Measurements from ENCODE around the gene PCDH12.

PCDH12 gene

DNA sequence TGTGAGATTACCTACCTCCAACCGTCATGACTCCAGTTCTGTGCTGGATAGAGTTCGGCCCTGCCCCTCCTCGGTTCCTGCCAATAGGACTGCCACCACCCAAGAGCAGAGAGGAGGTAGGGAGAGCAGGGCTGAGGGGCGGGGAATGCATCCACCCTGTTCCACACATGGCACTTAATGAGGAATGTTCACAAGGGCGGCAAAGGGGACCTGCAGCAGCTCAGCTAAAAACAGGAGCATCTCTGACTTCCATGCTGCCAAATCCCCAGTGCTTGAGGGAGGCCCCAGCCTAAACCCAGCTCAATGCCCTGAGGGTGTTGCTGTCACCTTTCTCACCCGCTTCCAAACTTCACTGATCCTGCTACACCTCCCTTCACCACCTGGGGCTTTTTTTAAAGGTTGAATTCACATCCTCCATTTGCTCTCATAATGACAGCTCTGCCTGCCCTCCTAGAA, 42.1 kb downstream of the PCDH12 start:
- FAIRE-seq: peak; percentile 84
- DNase-seq (ENCODE audit: insufficient read length): no peak
- TF ChIP-seq TAF1 (IDR thresholded peaks at IDR 0.05; ENCODE audit: borderline replicate concordance, low read depth, low read length) (no peak), POLR2A (IDR thresholded peaks at IDR 0.05; ENCODE audit: low read depth, low read length) (no peak), POLR2AphosphoS5 (IDR thresholded peaks at IDR 0.05; ENCODE audit: low read depth, low read length) (no peak)

- no peak for DNase-seq (ENCODE audit: insufficient read length)
- FAIRE-seq: no peak
Measured at GRCh38 chr5:141914797-141915196, 43.2 kb downstream of the PCDH12 start.

DNA sequence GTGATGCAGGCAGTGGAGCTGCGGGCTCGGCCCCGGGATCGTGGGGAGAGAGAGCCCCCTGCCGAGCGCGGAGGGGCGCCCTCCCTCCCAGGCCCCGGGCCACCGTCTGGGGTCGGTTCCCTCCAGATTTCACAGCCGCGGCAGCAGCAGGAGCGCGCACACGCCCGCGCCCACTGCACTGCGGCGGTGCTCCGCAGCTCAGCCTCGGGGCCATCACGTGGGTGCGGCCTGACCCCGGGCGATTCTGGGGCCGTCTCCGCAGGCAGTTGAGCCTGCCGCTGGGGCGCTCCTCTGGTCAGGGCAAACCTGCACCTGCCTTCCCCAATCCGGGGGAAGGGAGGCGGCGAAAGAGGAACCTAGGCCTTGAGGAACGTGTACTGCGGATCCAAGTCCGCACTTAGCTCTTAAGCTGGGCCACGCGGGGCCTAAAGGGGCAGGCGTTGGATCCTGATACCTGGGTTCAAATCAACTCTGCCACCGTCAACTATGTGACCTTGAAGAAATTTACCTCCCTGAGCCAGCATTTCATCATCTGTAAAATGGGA, 43.7 kb downstream of the PCDH12 start:
- DNase-seq (ENCODE audit: insufficient read length) (peak; percentile 46), FAIRE-seq (peak; percentile 84)
- no peak for TF ChIP-seq POLR2A (IDR thresholded peaks at IDR 0.05; ENCODE audit: low read depth, low read length)

More at GRCh38 chr5:141914797-141915196, 43.2 kb downstream of the PCDH12 start:
- TF ChIP-seq POLR2A (IDR thresholded peaks at IDR 0.05; ENCODE audit: low read depth, low read length) (no peak), TAF1 (IDR thresholded peaks at IDR 0.05; ENCODE audit: borderline replicate concordance, low read depth, low read length) (no peak), POLR2AphosphoS5 (IDR thresholded peaks at IDR 0.05; ENCODE audit: low read depth, low read length) (no peak)

DNA sequence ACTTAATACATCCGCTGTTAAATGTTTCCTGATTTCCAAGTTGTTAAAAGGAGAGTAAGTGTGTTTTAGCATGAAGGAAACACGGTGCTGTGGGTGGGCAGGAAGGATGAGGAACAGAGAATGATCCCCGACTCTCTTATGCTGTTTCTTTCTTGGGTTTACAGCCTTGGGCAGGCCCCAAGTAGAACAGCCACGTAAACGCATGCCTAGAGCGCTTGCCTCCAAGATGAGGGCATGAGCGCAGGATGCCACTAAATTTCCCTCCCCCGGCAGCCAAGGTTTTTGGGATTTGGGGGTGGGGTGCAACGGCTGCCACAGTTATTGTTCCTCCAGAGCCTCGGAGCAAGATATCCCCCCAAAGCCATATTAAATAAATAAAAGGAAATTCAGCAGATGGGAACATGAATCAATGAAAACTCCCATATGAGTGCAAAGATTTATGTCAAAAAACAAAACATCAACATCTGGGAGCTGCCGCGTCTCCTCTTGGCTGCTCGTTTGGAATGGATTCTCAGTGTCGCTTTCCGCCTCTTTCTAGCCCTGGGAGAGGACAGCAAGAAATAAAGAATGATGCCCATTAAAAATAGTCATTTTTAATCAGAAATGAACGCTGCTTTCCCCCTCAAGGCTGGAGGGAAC, 44.3 kb downstream of the PCDH12 start:
- TF ChIP-seq TAF1 (IDR thresholded peaks at IDR 0.05; ENCODE audit: borderline replicate concordance, low read depth, low read length): no peak
- no peak for TF ChIP-seq POLR2AphosphoS5 (IDR thresholded peaks at IDR 0.05; ENCODE audit: low read depth, low read length)
- TF ChIP-seq POLR2A (IDR thresholded peaks at IDR 0.05; ENCODE audit: low read depth, low read length): no peak
- DNase-seq (ENCODE audit: insufficient read length) (no peak), FAIRE-seq (no peak)

DNA sequence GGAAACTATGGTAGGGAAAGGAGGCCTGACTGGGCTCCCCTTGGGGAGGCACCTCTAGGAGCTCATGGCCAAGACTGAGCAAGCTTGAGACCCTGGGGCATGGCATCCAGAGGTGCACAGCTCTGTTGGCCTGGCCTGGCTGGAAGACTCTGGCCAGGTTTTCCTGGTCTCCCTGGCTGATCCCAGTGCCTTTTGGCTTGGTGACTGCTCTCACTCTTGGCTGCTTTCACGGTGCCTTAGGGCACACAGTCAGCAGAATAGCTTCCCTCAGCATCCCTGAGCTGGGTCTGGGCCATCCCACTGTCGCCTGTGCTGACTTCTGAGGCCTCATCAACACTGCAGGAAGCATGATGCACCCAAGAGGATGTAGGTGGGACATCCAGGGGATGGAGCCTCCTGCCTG, 47.7 kb downstream of the PCDH12 start:
- DNase-seq (ENCODE audit: insufficient read length) (no peak), FAIRE-seq (no peak)
- no peak for TF ChIP-seq TAF1 (IDR thresholded peaks at IDR 0.05; ENCODE audit: borderline replicate concordance, low read depth, low read length)
- no peak for TF ChIP-seq POLR2A (IDR thresholded peaks at IDR 0.05; ENCODE audit: low read depth, low read length)
- TF ChIP-seq POLR2AphosphoS5 (IDR thresholded peaks at IDR 0.05; ENCODE audit: low read depth, low read length): no peak

DNA sequence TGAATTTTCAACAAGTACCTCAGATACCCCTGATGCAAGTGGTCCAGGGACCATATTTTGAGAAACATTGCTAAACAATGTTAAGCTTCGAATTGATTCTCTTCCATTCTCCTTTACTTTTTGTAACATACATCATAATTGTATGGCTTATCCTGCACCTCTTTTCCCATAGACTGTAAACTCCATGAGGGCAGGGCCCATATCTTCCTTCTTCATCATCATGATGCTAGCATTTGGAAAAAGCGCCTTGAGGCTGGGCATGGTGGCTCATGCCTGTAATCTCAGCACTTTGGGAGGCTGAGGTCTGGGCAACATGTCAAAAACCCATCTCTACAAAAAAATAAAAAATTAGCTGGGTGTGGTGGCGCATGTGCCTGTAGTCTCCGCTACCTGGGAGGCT, 48.8 kb downstream of the PCDH12 start:
- DNase-seq (ENCODE audit: insufficient read length): no peak
- FAIRE-seq: no peak
- TF ChIP-seq POLR2A (IDR thresholded peaks at IDR 0.05; ENCODE audit: low read depth, low read length) (no peak), TAF1 (IDR thresholded peaks at IDR 0.05; ENCODE audit: borderline replicate concordance, low read depth, low read length) (no peak)

DNA sequence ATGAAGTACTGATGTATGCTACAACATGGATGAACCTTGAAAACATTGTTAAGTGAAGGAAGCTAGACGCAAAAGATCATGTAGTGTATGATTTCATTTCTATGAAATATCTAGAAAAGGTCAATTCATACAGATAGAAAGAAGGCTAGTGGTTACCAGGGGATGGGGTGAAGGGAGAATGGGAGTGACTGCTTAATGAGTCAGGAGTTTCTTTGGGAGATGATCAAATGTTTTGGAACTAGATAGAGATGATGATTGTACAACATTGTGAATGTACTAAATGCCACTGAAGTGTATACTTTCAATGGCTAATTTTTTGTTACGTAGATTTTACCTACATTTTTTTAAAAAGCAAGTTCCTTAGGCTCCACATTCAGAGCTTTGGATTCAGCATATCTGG, 49.2 kb downstream of the PCDH12 start:
- no peak for TF ChIP-seq POLR2AphosphoS5 (IDR thresholded peaks at IDR 0.05; ENCODE audit: low read depth, low read length)
- TF ChIP-seq POLR2A (IDR thresholded peaks at IDR 0.05; ENCODE audit: low read depth, low read length): no peak
- TF ChIP-seq TAF1 (IDR thresholded peaks at IDR 0.05; ENCODE audit: borderline replicate concordance, low read depth, low read length): no peak
- FAIRE-seq: no peak
- DNase-seq (ENCODE audit: insufficient read length): no peak

DNA sequence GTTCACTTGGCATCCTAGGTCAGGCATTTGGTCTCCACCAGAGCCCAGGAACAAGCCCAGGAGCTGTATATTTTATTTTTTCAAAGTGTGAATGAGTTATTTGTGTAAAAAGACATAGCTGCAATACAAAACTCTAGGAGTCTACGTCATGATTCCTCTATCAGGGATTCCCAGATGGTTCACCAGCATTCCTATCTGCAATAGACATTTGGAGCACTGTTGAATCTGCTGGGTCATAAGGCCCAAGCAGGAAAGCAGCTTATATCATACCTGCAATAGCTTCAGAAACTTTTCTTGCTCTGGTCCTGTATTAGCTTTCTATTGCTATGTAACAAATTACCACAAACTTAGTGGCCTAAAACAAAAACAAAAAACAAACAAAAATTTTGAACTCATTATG, 51.0 kb downstream of the PCDH12 start:
- DNase-seq (ENCODE audit: insufficient read length) (no peak), FAIRE-seq (no peak)
- TF ChIP-seq POLR2A (IDR thresholded peaks at IDR 0.05; ENCODE audit: low read depth, low read length): no peak
- no peak for TF ChIP-seq POLR2AphosphoS5 (IDR thresholded peaks at IDR 0.05; ENCODE audit: low read depth, low read length)
- TF ChIP-seq TAF1 (IDR thresholded peaks at IDR 0.05; ENCODE audit: borderline replicate concordance, low read depth, low read length): no peak

GRCh38 chr5:141906517-141906916, 51.5 kb downstream of the PCDH12 start:
- no peak for FAIRE-seq
- TF ChIP-seq POLR2A (IDR thresholded peaks at IDR 0.05; ENCODE audit: low read depth, low read length) (no peak), POLR2AphosphoS5 (IDR thresholded peaks at IDR 0.05; ENCODE audit: low read depth, low read length) (no peak), TAF1 (IDR thresholded peaks at IDR 0.05; ENCODE audit: borderline replicate concordance, low read depth, low read length) (no peak)
- DNase-seq (ENCODE audit: insufficient read length): no peak

DNA sequence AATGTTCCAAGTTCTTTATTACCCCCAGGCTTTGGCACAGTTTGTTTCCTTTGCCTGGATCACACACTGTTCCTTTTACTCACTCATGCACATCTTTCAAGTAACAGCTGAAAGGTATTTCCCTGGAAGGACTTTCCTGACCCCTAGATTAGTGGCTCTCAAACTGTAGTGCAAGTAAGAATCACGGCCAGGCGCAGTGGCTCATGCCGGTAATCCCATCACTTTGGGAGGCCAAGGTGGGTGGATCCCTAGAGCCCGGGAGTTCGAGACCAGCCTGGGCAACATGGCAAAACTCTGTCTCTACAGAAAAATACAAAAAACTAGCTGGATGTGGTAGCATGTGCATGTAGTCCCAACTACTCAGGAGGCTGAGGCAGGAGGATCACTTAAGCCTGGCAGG, 53.5 kb downstream of the PCDH12 start:
- no peak for DNase-seq (ENCODE audit: insufficient read length)
- TF ChIP-seq POLR2A (IDR thresholded peaks at IDR 0.05; ENCODE audit: low read depth, low read length): no peak
- FAIRE-seq: no peak

DNA sequence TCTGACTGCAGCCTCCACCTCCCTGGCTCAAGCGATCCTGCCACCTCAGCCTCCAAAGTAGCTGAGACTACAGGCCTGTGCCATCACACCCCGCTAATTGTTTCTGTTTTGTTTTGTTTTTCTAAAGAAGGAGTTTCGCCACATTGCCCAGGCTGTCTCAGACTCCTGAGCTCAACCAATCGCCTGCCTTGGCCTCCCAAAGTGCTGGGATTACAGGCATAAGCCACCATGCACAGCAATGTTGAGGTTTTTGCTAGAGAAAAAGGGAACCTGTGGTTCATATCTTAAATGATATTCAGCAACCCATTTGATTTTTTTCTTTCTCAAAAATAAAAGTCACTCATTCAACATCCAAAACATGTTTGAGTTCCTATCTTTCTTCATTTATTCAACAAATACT, 54.7 kb downstream of the PCDH12 start:
- TF ChIP-seq TAF1 (IDR thresholded peaks at IDR 0.05; ENCODE audit: borderline replicate concordance, low read depth, low read length) (no peak), POLR2AphosphoS5 (IDR thresholded peaks at IDR 0.05; ENCODE audit: low read depth, low read length) (no peak), POLR2A (IDR thresholded peaks at IDR 0.05; ENCODE audit: low read depth, low read length) (no peak)
- FAIRE-seq (no peak), DNase-seq (ENCODE audit: insufficient read length) (no peak)

GRCh38 chr5:141902015-141902814, 55.8 kb downstream of the PCDH12 start:
- no peak for DNase-seq (ENCODE audit: insufficient read length)
- no peak for FAIRE-seq
- TF ChIP-seq POLR2A (IDR thresholded peaks at IDR 0.05; ENCODE audit: low read depth, low read length): no peak
- no peak for TF ChIP-seq POLR2AphosphoS5 (IDR thresholded peaks at IDR 0.05; ENCODE audit: low read depth, low read length)
- no peak for TF ChIP-seq TAF1 (IDR thresholded peaks at IDR 0.05; ENCODE audit: borderline replicate concordance, low read depth, low read length)

Measured in GM12892 (cell line).